GM21825 (cell line): ENCODE measurements around the gene SLC25A46.
"Not testable (repeated sequence)": the region's sequence is repeated elsewhere in the genome, so short reads cannot be mapped to it uniquely, and the experiment has no call there.

Experiments
- ATAC-seq: cut with Tn5 transposase; IDR thresholded peaks from one replicate; pipeline ENCODE4 v1.9.1; 2021; ENCODE audit warnings: mild to moderate bottlenecking, moderate library complexity; ENCODE audit not compliant: unreplicated experiment

Gene SLC25A46

DNA sequence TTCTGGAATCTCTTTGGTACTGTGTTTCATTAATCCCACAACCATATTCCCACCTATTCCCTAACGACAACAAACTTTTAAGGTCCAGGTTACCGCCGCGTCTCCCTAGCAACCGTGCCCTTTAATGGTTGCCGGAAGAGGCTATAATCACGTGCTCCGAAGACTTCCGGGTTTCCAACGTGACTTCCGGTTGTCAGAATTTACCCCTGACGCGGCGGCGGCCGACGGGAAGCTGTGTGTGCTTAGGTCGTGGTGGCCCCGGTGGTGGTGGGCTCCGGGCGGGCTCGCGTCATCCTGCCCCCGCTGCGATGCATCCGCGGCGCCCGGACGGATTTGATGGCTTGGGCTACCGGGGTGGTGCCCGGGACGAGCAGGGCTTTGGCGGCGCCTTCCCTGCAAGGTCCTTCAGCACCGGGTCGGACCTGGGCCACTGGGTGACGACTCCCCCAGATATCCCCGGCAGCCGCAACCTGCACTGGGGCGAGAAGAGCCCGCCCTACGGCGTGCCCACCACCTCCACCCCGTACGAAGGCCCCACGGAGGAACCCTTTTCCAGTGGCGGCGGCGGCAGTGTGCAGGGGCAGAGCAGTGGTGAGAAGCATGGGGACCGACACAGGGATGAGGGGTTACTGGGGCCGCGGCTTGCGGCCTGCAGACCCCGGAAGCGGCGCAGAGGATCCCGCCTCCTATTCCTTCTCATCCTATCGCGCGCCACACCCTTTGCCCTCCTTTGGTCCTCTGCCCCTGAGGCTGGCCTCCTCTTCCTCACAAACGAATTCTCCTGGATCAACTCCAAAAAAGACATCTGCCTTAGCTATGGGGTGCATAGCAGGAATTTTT, at the start of gene SLC25A46:
Gene SLC25A46 (plus strand): TSS at position 196 of the 840 bp plus-strand sequence. CDS start 113 bp downstream, at position 309.
- peak; percentile 97 for ATAC-seq

DNA sequence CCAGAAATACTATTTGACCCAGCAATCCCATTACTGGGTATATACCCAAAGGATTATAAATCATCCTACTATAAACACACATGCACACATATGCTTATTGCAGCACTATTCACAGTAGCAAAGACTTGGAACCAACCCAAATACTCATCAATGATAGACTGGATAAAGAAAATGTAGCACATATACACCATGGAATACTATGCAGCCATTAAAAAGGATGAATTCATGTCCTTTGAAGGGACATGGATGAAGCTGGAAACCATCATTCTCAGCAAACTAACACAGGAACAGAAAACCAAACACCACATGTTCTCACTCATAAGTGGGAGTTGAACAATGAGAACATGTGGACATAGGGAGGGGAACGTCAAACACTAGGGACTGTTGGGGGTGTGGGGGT, 48.2 kb upstream of the SLC25A46 start:
- ATAC-seq = not testable (repeated sequence)

DNA sequence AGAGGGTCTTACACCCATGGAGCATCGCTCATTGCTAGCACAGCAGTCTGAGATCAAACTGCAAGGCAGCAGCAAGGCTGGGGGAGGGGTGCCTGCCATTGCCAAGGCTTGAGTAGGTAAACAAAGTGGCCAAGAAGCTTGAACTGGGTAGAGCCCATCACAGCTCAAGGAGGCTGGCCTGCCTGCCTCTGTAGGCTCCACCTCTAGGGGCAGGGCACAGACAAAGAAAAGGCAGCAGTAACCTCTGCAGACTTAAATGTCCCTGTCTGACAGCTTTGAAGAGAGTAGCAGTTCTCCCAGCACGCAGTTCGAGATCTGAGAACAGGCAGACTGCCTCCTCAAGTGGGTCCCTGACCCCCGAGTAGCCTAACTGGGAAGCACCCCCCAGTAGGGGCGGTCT, 46.1 kb upstream of the SLC25A46 start:
- ATAC-seq = not testable (repeated sequence)

DNA sequence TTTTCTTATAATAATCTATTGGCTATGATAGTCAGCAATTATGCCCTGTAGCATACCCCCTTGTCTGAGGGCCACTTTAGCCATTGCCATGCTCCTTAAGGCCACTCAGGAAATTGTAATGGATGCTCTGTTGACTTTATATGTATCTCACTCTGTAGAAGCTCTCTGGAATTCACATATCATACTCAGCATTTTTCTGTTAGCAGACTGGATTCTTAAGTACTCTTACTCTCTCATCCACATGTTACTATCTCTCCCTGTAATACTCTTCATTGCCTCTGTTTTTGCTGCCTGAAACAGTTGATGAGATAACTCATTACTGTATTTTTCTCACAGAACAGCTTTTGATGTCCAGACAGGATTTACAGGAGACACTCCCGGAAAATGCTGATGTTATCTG, 36.5 kb upstream of the SLC25A46 start:
- ATAC-seq = no peak

DNA sequence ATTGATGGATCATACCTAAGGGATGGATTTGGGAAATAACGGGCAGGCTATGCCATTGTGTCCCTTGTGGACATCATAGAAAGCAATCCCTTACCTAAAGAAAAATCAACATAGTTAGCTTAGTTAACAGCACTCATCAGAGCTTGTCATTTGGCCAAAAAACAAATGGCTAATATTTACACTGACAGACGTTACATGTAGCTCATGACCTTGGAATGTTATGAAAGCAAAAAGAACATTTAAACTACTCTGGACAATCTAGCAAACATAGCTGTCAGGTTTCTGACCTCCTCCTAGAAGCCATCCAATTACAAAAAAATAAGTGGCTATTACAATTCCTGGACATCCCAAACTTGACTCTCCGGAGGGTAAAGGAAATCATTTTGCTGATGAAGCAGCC, 36.1 kb upstream of the SLC25A46 start:
- no peak for ATAC-seq

DNA sequence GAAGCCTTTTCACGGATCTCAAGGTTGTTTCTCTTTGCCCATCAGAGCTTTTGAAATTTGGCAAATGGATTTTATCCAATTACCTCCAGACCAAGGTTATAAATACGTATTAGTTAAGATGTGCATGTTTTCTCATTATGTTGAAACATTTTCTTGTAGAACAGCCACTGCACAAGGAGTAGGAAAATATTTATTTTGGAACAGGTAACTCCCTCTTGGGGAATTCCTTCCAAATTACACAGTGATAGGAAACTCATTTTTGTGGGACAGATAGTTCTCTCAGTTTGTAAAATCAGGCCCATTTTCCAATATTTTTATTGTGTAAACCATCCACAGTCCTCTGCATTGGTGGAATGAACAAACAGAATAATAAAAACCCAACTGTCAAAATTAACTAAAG, 35.3 kb upstream of the SLC25A46 start:
- ATAC-seq = no peak

DNA sequence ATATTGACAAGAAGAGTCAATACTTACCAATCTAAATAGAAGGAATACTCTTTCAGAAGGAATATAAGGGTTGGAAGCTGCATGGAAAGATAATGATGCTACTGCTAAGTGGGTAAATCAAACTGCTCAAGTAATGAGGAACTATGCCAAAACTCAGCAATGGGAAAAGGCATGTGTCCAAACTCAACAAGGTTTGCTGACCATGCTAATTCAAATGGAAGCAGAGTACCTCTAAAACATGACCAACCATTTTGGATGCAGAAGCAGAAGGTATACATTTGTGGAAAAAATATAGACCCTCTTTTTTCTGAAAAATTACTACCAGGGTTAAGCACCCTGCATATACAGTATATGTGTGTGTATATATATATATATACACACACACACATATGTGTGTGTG, 33.5 kb upstream of the SLC25A46 start:
- no peak for ATAC-seq

DNA sequence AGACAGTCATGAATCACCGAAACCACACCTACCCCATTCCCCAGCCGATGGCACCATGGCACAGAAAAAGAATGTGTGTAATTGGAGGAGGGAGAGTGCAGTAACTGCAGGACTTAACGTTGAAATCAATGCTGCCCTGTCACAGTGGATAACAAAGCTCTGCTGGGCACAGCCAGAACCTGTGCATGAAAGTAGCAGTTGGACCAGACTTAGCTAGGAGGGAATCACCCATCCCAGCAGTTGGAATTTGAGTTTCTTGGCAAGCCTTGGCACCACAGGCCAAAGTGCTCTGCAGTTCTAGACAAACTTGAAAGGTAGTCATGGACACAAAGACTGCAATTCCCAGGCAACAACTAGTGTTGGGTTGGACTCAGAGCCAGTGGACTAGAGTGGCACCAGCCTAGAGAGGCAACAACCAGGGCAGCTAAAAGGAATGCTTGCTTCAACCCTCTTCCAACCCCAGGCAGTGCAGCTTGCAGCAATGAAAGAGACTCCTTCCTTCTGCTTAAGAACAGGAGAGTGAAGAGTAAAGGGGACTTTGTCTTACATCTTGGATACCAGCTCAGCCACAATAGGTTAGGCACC, 31.5 kb upstream of the SLC25A46 start:
- no peak for ATAC-seq

DNA sequence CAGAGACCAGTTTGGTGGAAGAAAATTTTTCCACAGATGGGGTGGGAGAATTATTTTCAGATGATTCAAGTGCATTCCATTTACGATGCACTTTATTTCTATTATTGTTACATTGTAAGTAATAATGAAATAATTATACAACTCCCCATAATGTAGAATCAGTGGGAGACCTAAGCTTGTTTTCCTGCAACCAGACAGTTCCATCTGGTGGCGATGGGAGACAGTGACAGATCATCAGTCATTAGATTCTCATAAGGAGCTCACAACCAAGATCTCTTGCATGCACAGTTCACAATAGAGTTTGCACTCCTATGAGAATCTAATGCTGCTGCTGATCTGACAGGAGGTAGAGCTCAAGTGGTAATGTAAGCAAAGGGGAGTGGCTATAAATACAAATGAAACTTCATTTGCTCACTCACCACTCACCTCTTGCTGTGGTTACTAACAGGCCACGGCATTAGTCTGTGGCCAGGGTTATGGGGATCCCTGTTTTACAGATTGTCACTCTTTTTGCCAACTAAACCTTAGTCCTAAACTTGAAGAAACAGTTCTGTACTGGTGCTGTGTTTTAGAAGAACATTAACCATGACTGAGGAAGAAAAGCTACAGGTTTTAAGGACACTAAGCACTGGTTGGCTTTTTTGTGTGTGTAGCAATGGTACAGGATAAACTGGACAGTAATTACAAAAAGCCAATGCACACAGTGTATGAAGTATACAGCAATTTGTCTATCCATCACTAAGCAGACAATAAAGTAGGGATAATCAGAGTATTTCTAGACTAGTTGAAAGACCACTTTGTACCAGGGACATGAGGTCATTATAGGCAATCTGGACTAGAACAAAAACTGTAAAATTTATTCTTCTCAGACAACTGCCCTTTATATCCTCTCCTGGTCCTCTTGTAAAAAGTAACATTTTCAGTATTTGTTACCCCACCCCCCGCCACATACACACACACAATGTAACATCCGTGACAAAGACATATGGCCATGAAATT, 22.3 kb upstream of the SLC25A46 start:
- no peak for ATAC-seq

DNA sequence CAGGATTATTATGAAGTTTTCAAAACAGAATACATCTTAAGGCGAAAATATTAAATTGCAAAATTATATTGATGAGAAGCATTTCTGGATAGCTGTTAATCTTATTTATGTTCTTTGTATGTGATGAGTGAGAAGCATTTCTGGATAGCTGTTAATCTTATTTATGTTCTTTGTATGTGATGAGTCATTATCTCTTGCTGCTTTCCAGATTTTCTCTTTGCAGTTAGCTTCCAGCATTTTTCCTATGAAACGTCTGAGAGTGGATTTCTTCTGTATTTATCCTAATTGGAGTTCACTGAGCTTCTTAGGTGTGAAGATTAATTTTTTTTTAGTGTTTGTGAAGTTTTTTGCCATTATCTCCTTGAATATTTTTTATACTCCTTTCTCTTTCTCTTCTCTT, 20.5 kb upstream of the SLC25A46 start:
- no peak for ATAC-seq

DNA sequence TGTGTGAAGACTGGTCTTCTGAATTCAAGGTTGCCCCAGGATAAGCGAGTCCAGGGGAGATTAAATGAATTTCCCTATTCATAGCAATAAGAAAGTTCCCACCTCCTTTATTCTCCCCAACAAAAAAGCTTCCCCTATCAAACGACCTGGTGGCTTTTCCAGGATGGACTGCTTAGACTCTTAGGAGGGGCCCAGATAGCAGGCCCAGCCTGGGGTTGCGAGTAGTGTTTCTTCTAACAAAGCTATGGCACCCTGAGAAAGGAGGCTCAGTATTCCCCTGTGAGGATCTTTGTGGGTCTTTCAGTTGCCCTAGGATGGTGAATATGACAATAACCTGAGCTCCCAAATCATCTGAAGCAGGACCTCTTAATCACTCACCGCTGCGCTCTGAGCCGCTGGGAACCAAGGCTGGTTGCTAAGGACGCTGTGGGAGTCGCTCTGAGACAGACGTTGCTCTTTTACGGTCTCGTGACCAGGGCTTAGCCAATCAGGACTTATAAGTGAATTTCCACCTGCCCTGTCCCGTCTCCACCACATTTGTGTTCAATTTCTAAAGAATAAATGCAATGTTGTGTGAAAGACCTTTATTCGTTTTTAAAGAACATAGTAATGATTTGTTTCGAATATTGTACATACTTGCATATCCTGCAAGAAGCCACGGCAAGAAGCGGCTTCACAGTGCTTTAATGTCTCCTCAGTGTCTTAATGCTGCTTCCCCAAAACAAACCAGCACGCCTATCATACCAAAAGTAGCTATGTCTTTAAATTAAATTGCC, 12.4 kb upstream of the SLC25A46 start, which contains the start of gene TMEM232:
Gene TMEM232 (minus strand): TSS at position 423 of the 776 bp plus-strand sequence. CDS start 59,319 bp downstream, outside the sequence.
- peak; percentile 100 for ATAC-seq

DNA sequence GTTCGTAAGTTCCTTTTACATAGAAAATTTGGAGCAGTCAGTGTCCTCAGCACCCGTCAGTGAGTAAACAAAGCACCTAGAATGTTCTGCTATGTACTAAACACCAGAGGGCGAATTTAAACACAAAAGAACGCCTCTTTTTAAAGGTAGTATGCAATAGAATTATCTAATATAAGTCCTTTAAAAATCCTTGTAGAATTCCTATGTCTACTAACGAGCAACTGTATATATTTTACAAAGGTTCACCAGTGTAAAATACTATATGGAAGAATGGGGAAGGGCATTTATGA, 11.8 kb upstream of the SLC25A46 start:
- peak; percentile 58 for ATAC-seq

DNA sequence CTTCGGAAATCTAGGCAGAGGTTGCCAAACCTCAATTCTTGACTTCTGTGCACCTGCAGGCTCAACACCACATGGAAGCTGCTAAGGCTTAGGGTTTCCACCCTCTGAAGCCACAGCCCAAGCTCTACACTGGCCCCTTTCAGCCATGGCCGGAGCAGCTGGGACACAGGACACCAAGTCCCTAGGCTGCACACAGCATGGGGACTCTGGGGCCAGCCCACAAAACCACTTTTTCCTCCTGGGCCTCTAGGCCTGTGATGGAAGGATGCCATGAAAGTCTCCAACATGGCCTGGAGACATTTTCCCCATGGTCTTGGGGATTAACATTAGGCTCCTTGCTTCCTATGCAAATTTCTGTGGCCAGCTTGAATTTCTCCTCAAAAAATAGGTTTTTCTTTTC, 7.3 kb upstream of the SLC25A46 start:
- ATAC-seq = not testable (repeated sequence)

DNA sequence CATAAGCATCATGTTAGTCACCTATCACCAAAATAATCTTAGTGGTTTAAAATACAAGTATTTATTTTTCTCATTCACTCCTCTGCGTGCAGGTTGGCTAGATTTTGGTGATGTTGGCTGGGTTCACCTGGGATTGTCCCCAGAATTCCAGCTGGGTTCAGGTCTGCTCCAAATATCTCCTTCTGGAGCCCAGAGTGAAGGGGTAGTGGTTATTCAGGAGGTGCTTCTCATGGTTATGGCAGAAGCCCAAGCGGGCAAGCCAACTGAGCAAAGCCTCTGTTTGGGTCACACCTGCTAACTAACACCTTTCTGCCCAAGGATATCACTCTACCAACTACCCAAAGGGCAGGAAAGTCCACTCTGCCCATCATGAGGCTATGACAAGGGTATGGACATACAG, 4.7 kb upstream of the SLC25A46 start:
- ATAC-seq = no peak

DNA sequence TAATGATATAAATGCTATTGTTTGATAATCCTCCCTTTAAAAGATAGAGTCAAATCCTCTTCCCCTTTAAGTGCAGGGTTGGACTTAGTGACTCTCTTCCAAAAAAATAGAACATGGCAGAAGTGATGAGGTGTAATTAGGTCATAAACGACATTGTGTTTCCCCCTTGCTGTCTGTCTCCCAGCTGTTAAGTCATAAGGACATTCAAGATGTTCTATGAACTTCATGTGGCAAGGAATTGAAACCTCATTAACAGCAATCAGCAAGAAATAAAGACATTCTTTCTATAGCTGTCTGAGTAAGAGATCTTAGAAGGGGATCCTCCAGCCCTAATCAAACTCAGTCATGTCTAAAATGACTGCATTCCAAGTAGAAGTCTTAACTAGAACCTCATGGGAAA, 3.3 kb upstream of the SLC25A46 start:
- no peak for ATAC-seq

DNA sequence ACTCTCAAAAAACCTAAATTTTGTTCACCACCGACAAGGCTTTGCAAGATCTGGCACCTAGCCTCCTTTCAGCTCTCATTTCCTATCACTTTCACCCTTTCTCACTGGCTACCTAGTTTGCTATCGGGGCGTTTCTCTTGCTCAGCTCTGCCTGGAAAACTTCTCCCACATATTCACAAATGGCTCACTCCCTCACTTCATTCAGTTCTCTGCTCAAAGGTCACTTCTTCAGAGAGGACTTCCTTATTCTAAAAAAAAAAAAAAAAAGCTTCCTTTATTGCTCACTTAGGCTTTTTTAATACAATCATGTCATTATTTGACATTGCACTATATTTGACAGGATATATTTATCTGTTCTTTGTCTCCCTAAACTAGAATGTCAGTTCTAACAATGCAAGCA, 2.1 kb upstream of the SLC25A46 start:
- no peak for ATAC-seq

DNA sequence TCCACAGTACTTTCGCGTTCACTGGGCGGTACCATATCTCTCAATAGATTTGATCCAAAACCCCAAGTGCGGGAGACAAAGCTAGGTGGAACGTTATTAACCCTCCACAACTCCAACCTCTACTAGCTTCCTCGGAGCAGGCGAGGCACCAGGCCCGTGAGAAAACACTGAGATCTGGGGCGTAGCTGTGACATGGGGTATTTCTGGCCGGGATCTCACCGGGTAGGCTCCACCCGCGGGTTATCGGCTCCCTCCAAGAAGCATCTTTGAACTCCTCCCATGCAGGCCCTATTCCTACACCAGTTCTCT, 350 bp upstream of the SLC25A46 start:
- peak; percentile 56 for ATAC-seq

DNA sequence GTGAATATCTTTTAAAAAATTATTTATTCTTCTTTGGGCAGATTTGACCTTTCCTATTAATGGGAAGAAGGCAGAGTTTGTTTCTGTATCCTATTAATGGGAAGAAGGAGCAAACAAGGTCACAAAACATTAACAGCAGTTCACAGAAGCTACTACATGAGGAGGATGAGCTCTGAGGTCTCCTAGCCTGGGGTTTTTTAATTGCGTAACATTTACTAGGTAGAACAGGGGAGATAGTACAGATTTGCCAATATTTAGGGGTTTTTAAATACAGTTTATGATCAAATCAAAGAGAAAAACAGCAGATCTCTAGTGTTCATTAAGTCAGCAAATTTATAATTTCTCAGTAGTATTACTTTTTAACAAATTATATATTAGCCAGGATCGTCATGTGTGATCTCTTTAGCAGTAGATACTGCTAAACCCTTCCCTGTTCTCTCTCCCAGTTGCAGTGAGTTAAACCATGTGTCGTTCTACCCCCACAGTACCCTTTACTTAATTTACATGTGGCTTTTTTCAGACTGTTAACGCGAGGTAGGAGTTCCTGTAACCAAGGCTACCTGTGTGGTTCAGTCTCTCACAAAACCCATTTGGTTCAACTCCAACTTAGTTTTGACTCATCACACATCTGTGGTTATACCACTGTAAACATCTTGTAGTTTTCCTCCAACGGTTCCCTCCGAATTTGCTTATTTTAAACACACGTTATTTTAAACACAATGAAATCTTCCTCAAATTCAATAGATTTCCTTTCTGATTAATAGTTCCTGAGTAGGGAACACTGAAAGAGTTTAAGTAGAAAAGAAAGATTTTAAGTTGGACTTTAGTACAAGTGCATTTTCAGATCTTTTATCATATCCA, 13.3 kb downstream of the SLC25A46 start:
- ATAC-seq = peak; percentile 99

DNA sequence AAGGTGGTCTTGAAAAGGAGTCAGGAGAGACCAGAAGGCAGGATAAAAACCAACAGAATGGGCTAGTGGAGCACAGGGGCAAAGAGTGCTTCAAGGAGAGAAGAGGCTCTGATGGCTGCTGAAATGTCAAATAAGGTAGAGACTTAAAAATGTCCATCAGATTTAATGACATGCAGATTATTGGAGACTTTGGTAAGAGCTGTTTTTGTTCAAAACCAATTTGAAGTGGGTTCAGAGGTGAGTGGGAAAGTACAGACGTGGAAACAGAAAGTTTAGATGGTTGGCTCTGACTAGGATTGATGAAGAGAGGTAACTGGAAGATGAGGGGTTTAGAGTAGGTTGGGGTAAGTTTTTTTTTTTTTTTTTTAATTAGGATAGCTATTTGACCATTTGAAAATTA, 14.1 kb downstream of the SLC25A46 start:
- ATAC-seq = peak; percentile 19

DNA sequence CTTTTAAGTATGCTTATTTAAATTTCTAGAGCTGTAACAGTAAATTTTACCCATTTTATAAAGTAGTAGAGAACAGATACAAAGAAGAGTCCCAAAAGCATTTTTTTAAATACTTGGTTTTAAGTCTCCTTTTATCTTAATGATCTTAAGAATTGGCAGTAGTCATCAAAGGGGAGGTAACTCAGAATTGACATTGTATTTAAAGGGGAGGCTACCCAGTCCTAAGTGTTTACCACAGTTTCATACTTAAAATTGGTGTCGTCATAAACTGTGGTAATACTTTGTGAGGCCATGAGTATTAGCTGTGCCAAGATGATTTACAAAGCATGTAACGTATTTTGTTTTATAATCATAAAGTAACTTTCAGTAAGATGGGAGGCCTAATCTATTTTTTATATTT, 14.8 kb downstream of the SLC25A46 start:
- ATAC-seq = no peak
